Tibial artery (tissue), 4 donors: ENCODE measurements around the gene KCNIP3.
A peak's percentile ranks its signal among the peaks of the same experiment; 100 is the strongest.

Source experiments
- DNase-seq, 2 donors: peaks; one replicate each; pipeline ENCODE4 v3.0.0-alpha.2; 2019
- H3K27ac ChIP-seq, 2 donors: fragments of 200-600 bp; sonication (generic) in 1 of 2; 1 replicate in 1 of 2; 2 replicates in 1 of 2; pipeline ENCODE4 v1.5.1; 2018 to 2019; ENCODE audit warnings: mild to moderate bottlenecking in 1 of 2
- H3K27me3 ChIP-seq, 2 donors: fragments of 200-600 bp; sonication (generic) in 1 of 2; one replicate each; pipeline versions ENCODE4 v1.5.1 to v1.6.0; 2016 to 2019
- H3K36me3 ChIP-seq, 3 donors: fragments of 200-600 bp; sonication (generic) in 2 of 3; one replicate each; pipeline ENCODE4 v1.5.1; 2016 to 2019; ENCODE audit warnings: mild to moderate bottlenecking in 2 of 3
- H3K4me1 ChIP-seq, 4 donors: fragments of 200-600 bp; sonication (generic) in 2 of 4; 1 replicate in 3 of 4; 2 replicates in 1 of 4; pipeline ENCODE4 v1.5.1; 2016 to 2019
- H3K4me3 ChIP-seq, 2 donors: fragments of 200-600 bp; sonication (generic) in 1 of 2; 1 replicate in 1 of 2; 2 replicates in 1 of 2; pipeline ENCODE4 v1.5.1; 2018 to 2019; ENCODE audit warnings: mild to moderate bottlenecking in 2 of 2
- H3K9me3 ChIP-seq, 3 donors: fragments of 200-600 bp; sonication (generic) in 1 of 3; one replicate each; pipeline ENCODE4 v1.5.1; 2016 to 2019
- intact Hi-C: fragments of 100-400 bp; cut with DNase I; formaldehyde crosslinking; loops from one replicate; pipeline ENCODE4 v1.15.0; 2023; ENCODE audit warnings: low total_unique reads
- TF ChIP-seq, protein P1 (sequence below), 2 experiments: fragments of 200-600 bp in 1 of 2; fragments of 450-650 bp in 1 of 2; IDR thresholded peaks; one replicate each; pipeline ENCODE4 v1.5.1; 2017 to 2019; ENCODE audit warnings: antibody characterized with exemption in 2 of 2, mild to moderate bottlenecking in 1 of 2, moderate library complexity in 1 of 2

The KCNIP3 gene

GRCh38 chr2:95387358-95387757 is 90.2 kb downstream of the KCNIP3 start:
- Histone ChIP-seq H3K36me3 (no peaks in the 10 kb centered on the region), H3K27ac (no peak overlapping the region), H3K9me3 (no peaks in the 10 kb centered on the region), H3K4me1 (peaks cover 0 to 21% (median 4%) of the 10 kb centered on the region in 4 donors), H3K27me3 (peaks cover 0 to 30% of the 10 kb centered on the region in 2 donors), H3K4me3 (no peak overlapping the region)
- DNase-seq: peak in 1 of 2 donors; percentile 28
- TF ChIP-seq, protein P1, sequence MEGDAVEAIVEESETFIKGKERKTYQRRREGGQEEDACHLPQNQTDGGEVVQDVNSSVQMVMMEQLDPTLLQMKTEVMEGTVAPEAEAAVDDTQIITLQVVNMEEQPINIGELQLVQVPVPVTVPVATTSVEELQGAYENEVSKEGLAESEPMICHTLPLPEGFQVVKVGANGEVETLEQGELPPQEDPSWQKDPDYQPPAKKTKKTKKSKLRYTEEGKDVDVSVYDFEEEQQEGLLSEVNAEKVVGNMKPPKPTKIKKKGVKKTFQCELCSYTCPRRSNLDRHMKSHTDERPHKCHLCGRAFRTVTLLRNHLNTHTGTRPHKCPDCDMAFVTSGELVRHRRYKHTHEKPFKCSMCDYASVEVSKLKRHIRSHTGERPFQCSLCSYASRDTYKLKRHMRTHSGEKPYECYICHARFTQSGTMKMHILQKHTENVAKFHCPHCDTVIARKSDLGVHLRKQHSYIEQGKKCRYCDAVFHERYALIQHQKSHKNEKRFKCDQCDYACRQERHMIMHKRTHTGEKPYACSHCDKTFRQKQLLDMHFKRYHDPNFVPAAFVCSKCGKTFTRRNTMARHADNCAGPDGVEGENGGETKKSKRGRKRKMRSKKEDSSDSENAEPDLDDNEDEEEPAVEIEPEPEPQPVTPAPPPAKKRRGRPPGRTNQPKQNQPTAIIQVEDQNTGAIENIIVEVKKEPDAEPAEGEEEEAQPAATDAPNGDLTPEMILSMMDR (IDR thresholded peaks at IDR 0.05): no peak
- intact Hi-C loops: no loop called here

DNA sequence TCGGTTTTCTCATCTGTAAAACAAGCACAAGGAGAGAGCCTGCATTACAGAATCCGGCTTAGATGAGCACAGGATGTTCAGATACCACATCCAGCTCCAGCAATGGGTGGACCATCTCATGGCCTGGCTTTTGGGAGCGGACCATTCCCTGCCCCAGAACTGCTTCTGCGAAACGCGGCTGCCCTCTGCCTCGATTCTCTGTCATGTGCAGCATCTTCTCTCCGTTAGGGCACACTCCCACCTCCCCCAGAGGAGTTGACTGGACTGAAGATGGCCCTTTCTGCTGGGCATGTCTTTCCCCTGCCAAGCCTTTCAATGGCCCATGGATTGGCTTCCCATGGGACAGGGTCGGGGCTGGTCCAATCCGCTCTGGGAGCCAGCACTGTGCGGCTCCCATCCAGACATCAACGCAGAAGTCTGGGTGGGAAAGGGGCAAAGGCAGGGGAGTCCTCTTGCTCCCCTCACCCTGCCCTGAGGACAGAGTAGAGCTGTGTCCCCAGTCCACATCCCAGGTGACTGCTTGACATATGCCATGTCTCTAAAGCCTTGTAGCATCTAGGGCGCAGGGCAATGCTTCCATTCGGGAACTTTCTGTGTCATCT is 91.0 kb downstream of the KCNIP3 start:
- Histone ChIP-seq H3K9me3 (no peaks in the 10 kb centered on the region), H3K36me3 (no peaks in the 10 kb centered on the region), H3K27ac (no peak overlapping the region), H3K4me3 (no peak overlapping the region), H3K27me3 (peaks cover 0 to 30% of the 10 kb centered on the region in 2 donors), H3K4me1 (peaks cover 0 to 21% (median 4%) of the 10 kb centered on the region in 4 donors)
- DNase-seq: peak in 1 of 2 donors; percentile 51
- TF ChIP-seq, protein P1 (IDR thresholded peaks at IDR 0.05): no peak
- intact Hi-C loops: no loop called here

DNA sequence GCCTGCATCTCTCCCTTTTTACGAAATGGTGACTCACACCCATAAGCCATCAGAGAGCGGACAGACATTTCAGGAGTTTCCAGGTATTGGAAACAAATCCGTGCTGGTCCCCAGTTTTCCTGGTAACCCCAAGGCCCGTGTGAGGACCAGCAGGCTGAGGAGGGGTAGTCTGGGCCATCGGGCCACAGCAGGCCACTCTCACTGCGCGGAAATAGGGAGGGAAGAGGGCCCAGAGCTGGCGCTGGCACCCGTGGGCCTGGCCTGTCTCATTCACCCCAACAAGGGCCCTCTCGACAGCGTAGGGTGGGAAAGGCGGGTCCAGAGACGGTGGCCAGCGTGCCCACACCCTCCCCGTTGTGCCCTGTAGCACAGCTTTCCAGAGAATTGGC is 91.7 kb downstream of the KCNIP3 start:
- no peak for DNase-seq
- peaks cover 0 to 21% (median 4%) of the 10 kb centered on the region in 4 donors for H3K4me1 ChIP-seq
- TF ChIP-seq, protein P1 (IDR thresholded peaks at IDR 0.05): no peak
- H3K27me3 ChIP-seq: peaks cover 0 to 30% of the 10 kb centered on the region in 2 donors
- H3K36me3 ChIP-seq: no peaks in the 10 kb centered on the region
- no peaks in the 10 kb centered on the region for H3K9me3 ChIP-seq
- no peak overlapping the region for H3K4me3 ChIP-seq
- no peak overlapping the region for H3K27ac ChIP-seq
- intact Hi-C loops: no loop called here

- peaks cover 0 to 30% of the 10 kb centered on the region in 2 donors for H3K27me3 ChIP-seq
- no peak overlapping the region for H3K27ac ChIP-seq
- H3K4me1 ChIP-seq: peaks cover 0 to 16% (median 3%) of the 10 kb centered on the region in 4 donors
- no peak overlapping the region for H3K4me3 ChIP-seq
- H3K9me3 ChIP-seq: no peaks in the 10 kb centered on the region
- DNase-seq: peak in 1 of 2 donors; percentile 79
- H3K36me3 ChIP-seq: no peaks in the 10 kb centered on the region
- intact Hi-C loops: no loop called here
- TF ChIP-seq, protein P1 (IDR thresholded peaks at IDR 0.05): peak; percentile 70 to 77
Observed at GRCh38 chr2:95389245-95390119, 92.3 kb downstream of the KCNIP3 start.

DNA sequence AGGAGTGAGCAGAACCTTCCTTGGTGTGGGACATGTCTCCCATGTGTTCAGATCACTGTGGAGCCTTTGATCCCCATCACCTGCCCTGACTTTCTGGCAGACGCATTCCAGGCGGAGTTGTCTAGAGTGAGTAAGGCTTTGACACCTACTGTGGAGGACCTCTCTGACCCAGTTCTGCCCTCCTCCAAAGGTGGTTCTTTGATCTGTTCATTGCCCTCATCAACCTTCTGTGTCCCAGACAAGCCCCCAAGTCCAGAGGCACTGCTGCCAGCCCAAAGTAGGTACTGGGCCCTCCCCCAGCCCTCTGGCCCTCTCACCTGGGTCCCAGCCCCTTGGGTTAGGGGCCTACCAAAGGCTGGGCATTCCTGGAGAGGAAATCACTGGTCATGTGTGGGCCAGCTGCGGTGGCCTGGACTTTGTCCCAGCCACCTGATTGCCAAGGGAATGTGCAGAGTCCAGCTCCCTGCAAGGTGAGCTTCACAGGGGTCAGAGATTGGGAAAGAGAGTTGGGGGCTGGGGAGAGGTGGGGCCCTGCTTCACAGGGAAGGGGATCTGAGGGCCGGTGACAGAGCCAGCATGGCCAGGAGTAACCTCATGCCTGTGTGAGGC is 93.2 kb downstream of the KCNIP3 start:
- Histone ChIP-seq H3K36me3 (no peaks in the 10 kb centered on the region), H3K4me1 (peaks cover 0 to 8% (median 0%) of the 10 kb centered on the region in 4 donors), H3K4me3 (no peak overlapping the region), H3K27ac (no peak overlapping the region), H3K9me3 (no peaks in the 10 kb centered on the region), H3K27me3 (peaks cover 0 to 27% of the 10 kb centered on the region in 2 donors)
- intact Hi-C loops: no loop called here
- DNase-seq: no peak
- TF ChIP-seq, protein P1 (IDR thresholded peaks at IDR 0.05): no peak
